ENCODE data around the gene ESRRG.

The ESRRG gene

GRCh38 chr1:216682752-216683151 is 40.5 kb downstream of the ESRRG start:
- no peak for TF ChIP-seq ZNF274 (IDR thresholded peaks at IDR 0.05; ENCODE audit: low read depth, low read length)
- H3K4me3 ChIP-seq (ENCODE audit: low read length), result no peak overlapping the region

- no peak overlapping the region for H3K4me3 ChIP-seq (ENCODE audit: low read length)
- TF ChIP-seq ZNF274 (IDR thresholded peaks at IDR 0.05; ENCODE audit: low read depth, low read length), result no peak
Measured at GRCh38 chr1:216679108-216679507, 44.1 kb downstream of the ESRRG start.

- TF ChIP-seq ZNF274 (IDR thresholded peaks at IDR 0.05; ENCODE audit: low read depth, low read length), result no peak
- no peak overlapping the region for H3K4me3 ChIP-seq (ENCODE audit: low read length)
Measured at GRCh38 chr1:216670118-216670883, 52.9 kb downstream of the ESRRG start.

GRCh38 chr1:216666441-216666840 is 56.8 kb downstream of the ESRRG start:
- no peak overlapping the region for H3K4me3 ChIP-seq (ENCODE audit: low read length)
- TF ChIP-seq ZNF274 (IDR thresholded peaks at IDR 0.05; ENCODE audit: low read depth, low read length), result no peak

DNA sequence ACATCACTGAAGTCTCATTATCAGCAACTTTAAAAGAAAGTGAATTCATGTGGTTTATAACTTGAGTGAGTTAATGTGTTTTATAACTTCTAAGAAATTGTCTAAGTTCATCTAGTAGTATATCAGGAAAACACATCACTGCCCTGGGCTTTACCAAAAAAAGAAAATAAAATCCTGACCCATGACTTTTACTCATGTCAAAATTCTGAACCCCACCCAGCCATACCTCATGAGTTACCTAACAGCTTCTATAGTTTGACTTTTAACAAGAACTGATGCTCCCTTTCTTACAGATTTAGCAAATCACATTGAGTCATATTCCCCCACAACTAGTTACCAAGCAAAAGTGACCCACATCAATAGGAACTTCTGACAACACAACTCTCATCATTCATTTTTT is 57.4 kb downstream of the ESRRG start:
- TF ChIP-seq ZNF274 (IDR thresholded peaks at IDR 0.05; ENCODE audit: low read depth, low read length), result no peak
- no peak overlapping the region for H3K4me3 ChIP-seq (ENCODE audit: low read length)

- no peak overlapping the region for H3K4me3 ChIP-seq (ENCODE audit: low read length)
- TF ChIP-seq ZNF274 (IDR thresholded peaks at IDR 0.05; ENCODE audit: low read depth, low read length), result no peak
Measured at GRCh38 chr1:216665406-216665805, 57.8 kb downstream of the ESRRG start.

GRCh38 chr1:216662681-216663080 is 60.5 kb downstream of the ESRRG start:
- no peak for TF ChIP-seq ZNF274 (IDR thresholded peaks at IDR 0.05; ENCODE audit: low read depth, low read length)
- no peak overlapping the region for H3K4me3 ChIP-seq (ENCODE audit: low read length)

DNA sequence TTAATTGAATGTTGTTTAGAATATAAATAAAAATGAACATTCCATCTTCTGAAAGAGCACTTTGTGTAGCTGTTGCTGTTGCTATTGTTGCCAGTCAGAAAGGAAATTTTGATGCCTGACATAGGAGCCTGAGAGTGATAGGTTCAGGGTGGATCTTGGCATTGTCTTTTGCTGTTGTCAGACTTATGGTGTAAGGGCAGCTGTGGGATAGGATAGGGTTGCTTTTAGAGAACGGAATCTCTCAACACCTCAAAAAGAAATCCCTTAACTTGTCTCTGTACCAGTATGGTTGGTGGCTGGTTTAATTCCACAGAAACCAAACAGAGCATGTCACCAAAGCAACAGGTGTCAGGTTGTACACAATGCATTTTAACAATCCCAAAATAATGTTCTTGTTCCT is 62.7 kb downstream of the ESRRG start:
- no peak for TF ChIP-seq ZNF274 (IDR thresholded peaks at IDR 0.05; ENCODE audit: low read depth, low read length)
- H3K4me3 ChIP-seq (ENCODE audit: low read length), result no peak overlapping the region

- no peak overlapping the region for H3K4me3 ChIP-seq (ENCODE audit: low read length)
- no peak for TF ChIP-seq ZNF274 (IDR thresholded peaks at IDR 0.05; ENCODE audit: low read depth, low read length)
Measured at GRCh38 chr1:216653001-216653400, 70.2 kb downstream of the ESRRG start.

GRCh38 chr1:216651826-216652418 is 71.3 kb downstream of the ESRRG start:
- no peak overlapping the region for H3K4me3 ChIP-seq (ENCODE audit: low read length)
- no peak for TF ChIP-seq ZNF274 (IDR thresholded peaks at IDR 0.05; ENCODE audit: low read depth, low read length)

DNA sequence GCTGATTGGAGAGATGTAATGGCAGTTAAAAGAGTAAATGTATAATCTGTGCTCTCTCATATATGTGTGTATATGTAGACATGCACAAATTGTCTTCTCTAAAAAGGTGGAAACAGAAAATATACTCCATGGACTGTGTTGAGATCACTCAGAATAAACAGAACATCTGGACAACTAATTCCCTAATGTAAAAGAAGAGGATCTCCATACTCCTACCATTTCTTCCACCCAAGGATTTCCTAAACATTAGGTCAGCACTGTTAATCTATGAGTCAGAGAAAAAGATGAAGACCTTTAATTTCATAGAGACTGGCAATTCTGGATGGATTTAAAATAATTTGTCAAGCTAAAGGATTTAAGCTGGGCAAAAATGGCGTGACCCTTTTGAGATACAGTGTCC is 80.1 kb downstream of the ESRRG start:
- H3K4me3 ChIP-seq (ENCODE audit: low read length), result no peak overlapping the region
- TF ChIP-seq ZNF274 (IDR thresholded peaks at IDR 0.05; ENCODE audit: low read depth, low read length), result no peak

- no peak for TF ChIP-seq ZNF274 (IDR thresholded peaks at IDR 0.05; ENCODE audit: low read depth, low read length)
- H3K4me3 ChIP-seq (ENCODE audit: low read length), result no peak overlapping the region
Measured at GRCh38 chr1:216641669-216642460, 81.4 kb downstream of the ESRRG start.

DNA sequence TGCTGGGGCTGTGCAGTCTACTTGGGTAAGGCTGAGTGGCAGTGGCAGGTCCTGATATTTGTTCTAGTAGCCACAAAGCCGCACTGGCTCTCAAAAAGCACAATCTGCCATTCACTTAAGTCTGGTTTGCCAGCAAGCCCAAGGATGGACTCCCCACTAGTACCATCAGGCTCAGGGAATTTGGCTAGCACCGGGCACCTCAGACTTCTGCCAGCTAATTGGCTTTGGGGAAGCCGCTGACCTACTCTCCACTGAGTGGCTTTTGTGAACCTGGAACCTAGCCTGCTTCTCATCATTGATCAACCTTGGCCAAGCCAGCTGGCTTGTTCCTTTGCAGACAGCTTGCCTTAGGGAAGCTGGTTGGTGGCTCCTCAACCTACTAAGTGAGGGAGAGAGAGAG is 83.1 kb downstream of the ESRRG start:
- no peak for TF ChIP-seq ZNF274 (IDR thresholded peaks at IDR 0.05; ENCODE audit: low read depth, low read length)
- H3K4me3 ChIP-seq (ENCODE audit: low read length), result no peak overlapping the region

DNA sequence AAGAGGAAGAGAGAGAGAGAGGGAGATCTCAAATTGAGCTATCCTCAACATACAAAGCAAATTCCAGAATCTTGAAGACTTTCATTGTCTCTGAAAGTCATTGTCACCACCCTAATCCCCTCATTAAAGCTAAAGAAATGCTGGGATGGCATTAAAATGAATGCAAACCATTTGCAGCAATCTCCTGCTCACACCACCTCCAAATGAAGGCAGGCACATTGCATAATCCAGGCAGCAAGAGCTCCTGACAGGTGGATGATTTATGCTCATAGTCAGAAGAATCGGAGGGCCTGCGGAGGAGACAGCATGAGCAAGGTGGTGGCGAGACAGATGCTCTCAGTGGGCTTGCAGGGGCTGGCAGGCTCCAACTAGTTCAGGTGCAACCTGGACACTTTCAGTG is 90.2 kb downstream of the ESRRG start:
- H3K4me3 ChIP-seq (ENCODE audit: low read length), result no peak overlapping the region
- TF ChIP-seq ZNF274 (IDR thresholded peaks at IDR 0.05; ENCODE audit: low read depth, low read length), result no peak

DNA sequence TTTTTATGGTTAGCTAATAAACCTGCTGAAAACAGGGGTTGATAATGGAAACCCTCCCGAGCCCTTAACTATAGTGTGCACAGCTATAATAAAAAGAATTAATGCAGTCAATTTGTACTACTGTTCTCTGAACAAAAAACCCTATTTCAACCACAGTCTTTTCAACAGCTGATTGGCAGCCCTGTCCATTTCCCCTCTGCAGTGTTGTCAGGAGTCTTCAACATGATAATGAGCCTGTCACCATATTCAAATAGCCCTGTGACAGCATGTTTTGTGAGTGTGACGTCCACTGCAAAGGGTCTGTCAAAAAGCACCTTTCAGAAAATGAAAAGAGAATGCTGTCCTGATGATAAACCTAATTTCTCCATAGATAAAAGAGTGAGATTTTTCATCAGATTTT is 92.7 kb downstream of the ESRRG start:
- H3K4me3 ChIP-seq (ENCODE audit: low read length), result no peak overlapping the region
- TF ChIP-seq ZNF274 (IDR thresholded peaks at IDR 0.05; ENCODE audit: low read depth, low read length), result no peak

Measured in GM08714 (cell line).